HT1080 (cell line): ENCODE data around the gene TAOK2. TPM values are rescaled to one million over a fixed set of nuclear protein-coding genes. Genes with fewer than 3 reads are reported as not detected.
"Not testable (repeated sequence)": the region's sequence is repeated elsewhere in the genome, so short reads cannot be mapped to it uniquely, and the experiment has no call there.

Experiments
- DNase-seq: peaks from one replicate; pipeline ENCODE4 v3.0.0-alpha.2; 2015; ENCODE audit warnings: low read depth
- total RNA-seq: library from RNA; depleted of rRNA; stranded (reverse); fragments of >200 nt; shearing (Covaris generic); gene quantifications from 2 replicates; pipeline ENCODE4 v1.2.3, GENCODE V29; 2014

TAOK2 gene
- total RNA-seq, 1 experiment from 2014 or later, result 38.4 TPM

- no peak for DNase-seq
Measured at GRCh38 chr16:30002614-30003346, 29.1 kb downstream of the TAOK2 start.

- no peak for DNase-seq
Measured at GRCh38 chr16:30003670-30004423, 30.2 kb downstream of the TAOK2 start.

GRCh38 chr16:30004424-30004776 is 30.7 kb downstream of the TAOK2 start:
- DNase-seq, result no peak

GRCh38 chr16:30004811-30005242 is 31.2 kb downstream of the TAOK2 start:
- no peak for DNase-seq

GRCh38 chr16:30005341-30006094 is 31.9 kb downstream of the TAOK2 start:
- DNase-seq, result peak; percentile 23

GRCh38 chr16:30006095-30006473 is 32.4 kb downstream of the TAOK2 start:
- DNase-seq, result no peak

GRCh38 chr16:30006659-30007377 is 33.1 kb downstream of the TAOK2 start:
- no peak for DNase-seq

GRCh38 chr16:30007378-30007895 is 33.8 kb downstream of the TAOK2 start:
- DNase-seq, result no peak

- DNase-seq, result no peak
Measured at GRCh38 chr16:30009085-30009862, 35.6 kb downstream of the TAOK2 start.

GRCh38 chr16:30009990-30010843 is 36.5 kb downstream of the TAOK2 start:
- no peak for DNase-seq

GRCh38 chr16:30010844-30011713 is 37.4 kb downstream of the TAOK2 start, which contains the start of gene DOC2A:
Gene DOC2A (minus strand): TSS chr16:30011027. CDS start chr16:30010222, 805 bp downstream.
- DNase-seq, result no peak

GRCh38 chr16:30011714-30012504 is 38.2 kb downstream of the TAOK2 start:
- no peak for DNase-seq

- DNase-seq, result not testable (repeated sequence)
Measured at GRCh38 chr16:30012598-30012997, 38.9 kb downstream of the TAOK2 start.

- DNase-seq, result not testable (repeated sequence)
Measured at GRCh38 chr16:30015450-30015849, 41.8 kb downstream of the TAOK2 start.

GRCh38 chr16:30016555-30017276 is 43.0 kb downstream of the TAOK2 start:
- no peak for DNase-seq

- DNase-seq, result no peak
Measured at GRCh38 chr16:30017277-30017656, 43.6 kb downstream of the TAOK2 start.

GRCh38 chr16:30017937-30018336 is 44.3 kb downstream of the TAOK2 start:
- DNase-seq, result not testable (repeated sequence)
